CD4-positive, alpha-beta T cell treated with Interleukin-6 for 4 hours (primary cell): ENCODE results near the gene PAPOLA.

Source experiments
- DNase-seq: peaks from one replicate; pipeline ENCODE4 v3.0.0-alpha.2; 2020; ENCODE audit warnings: mixed read lengths

Gene PAPOLA

GRCh38 chr14:96568621-96569020 is 66.4 kb downstream of the PAPOLA start:
- DNase-seq: no peak

DNA sequence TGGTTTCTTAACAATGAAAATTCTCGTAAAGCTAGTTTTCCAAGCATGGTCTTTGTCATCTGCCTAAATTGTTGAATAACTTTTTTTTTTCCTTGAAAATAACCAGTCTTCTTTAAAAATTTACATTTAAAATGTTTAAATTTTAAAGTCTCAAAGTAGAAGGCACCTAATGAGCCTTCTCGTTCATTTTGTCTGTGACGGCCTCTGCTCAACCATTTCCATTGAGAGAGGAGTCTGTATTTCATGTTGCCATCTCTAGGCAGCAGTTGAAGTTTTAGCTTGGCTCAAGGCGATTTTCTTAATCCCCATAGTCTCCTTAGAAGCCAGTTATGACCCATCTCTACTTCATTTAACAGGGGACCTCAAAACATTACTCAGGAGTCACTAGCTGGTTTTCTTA is 69.1 kb downstream of the PAPOLA start:
- DNase-seq: no peak

GRCh38 chr14:96573473-96574100 is 71.4 kb downstream of the PAPOLA start:
- no peak for DNase-seq

GRCh38 chr14:96574171-96574632 is 72.0 kb downstream of the PAPOLA start:
- no peak for DNase-seq

- DNase-seq: no peak
Observed at GRCh38 chr14:96574633-96575632, 72.8 kb downstream of the PAPOLA start.

DNA sequence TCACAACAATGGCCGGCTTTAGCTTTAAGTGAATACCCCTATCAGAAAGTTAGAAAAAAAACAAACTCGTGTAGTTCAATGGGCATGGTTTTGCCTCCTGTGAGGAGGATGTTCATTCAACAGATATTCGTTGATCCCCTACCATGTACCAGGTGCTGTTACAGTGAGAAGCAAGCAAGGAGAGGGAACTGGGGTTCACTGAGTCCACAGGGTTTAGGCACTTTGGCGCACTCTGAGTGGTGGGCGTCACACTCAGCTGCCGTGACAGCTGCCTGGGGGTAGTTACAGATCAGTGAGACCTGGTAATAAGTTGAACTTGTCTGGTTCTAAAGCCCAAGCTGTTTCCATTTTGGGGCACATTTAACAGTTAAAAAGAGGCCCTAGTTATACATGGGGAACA is 74.2 kb downstream of the PAPOLA start:
- DNase-seq: no peak

- DNase-seq: no peak
Observed at GRCh38 chr14:96576937-96577336, 74.8 kb downstream of the PAPOLA start.

- DNase-seq: no peak
Observed at GRCh38 chr14:96578619-96579018, 76.4 kb downstream of the PAPOLA start.

DNA sequence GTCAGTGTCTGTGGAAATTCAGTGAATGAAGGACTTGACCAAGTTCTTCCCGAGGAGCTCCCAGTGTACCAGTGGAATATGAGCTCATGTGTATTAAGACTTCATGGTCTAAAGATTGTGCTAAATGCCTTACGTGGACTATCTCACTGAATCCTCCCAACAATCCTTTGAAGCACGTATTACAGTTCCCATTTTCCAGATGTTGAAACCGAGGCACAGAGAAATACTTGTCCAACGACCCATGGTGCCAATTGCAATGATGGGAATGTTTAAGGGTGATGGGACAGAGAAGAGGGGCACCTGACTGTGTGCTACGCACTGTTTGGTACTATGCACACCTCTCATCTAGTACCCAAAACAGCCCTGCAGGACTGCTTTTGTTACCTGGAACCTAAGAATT is 77.2 kb downstream of the PAPOLA start:
- no peak for DNase-seq

DNA sequence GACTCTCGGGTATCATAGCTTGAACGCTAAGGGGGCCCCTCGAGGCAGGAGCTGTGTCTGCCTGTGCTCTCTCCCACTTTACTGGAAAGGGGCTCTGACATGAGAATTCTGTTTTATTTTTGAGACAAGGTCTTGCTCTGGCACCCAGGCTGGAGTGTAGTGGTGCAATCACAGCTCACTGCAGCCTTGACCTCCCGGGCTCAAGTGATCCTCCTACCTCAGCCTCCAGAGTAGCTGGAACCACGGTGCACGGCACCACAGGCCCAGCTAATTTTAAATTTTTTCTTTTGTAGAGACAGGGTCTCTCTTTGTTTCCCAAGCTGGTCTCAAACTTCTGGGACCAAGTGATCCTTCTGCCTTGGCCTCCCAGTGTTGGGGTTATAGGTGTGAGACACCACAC is 77.7 kb downstream of the PAPOLA start:
- no peak for DNase-seq

- no peak for DNase-seq
Observed at GRCh38 chr14:96580566-96580965, 78.4 kb downstream of the PAPOLA start.

GRCh38 chr14:96581026-96581425 is 78.8 kb downstream of the PAPOLA start:
- no peak for DNase-seq

DNA sequence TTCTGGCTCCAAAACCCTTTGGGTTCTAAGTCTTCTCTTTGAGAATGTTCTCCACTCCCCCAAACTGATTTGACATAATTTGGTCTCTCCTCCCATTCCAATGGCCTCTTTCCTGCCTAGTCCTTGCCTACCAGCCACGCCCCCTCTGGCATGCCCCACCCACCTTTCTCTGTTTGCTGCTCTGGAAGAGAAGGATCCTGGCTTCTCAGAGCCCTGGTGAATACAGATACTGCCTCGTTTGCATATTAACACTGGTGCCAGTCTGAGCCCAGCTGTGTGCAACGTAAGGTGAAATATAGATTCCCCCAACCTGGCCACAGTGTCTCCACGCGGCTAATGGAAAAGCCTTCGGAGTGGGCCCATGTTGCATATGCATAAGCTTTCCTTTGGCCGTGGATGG is 79.7 kb downstream of the PAPOLA start:
- no peak for DNase-seq

- no peak for DNase-seq
Observed at GRCh38 chr14:96582411-96582961, 80.3 kb downstream of the PAPOLA start.

- no peak for DNase-seq
Observed at GRCh38 chr14:96582995-96583394, 80.8 kb downstream of the PAPOLA start.

GRCh38 chr14:96583569-96584041 is 81.4 kb downstream of the PAPOLA start:
- no peak for DNase-seq

- peak; percentile 25 for DNase-seq
Observed at GRCh38 chr14:96584199-96584906, 82.2 kb downstream of the PAPOLA start.

GRCh38 chr14:96584907-96585671 is 82.9 kb downstream of the PAPOLA start:
- no peak for DNase-seq

DNA sequence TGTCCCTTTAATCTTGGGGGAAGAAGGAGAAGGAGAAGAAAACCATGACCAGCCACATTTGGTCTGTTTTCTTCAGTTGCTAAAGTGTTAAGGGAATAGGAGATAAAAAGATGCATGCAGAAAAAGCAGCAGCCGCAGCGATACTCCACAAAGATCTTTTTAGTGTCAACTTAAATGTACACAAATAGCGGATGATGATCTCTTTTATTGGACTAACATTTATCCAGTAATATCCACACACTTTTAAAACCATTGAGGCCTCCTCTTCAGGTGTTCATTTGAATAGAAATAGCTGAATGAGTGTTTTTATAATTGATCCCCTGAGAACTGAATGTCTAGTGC is 83.5 kb downstream of the PAPOLA start:
- DNase-seq: no peak

GRCh38 chr14:96586056-96586455 is 83.9 kb downstream of the PAPOLA start:
- no peak for DNase-seq

DNA sequence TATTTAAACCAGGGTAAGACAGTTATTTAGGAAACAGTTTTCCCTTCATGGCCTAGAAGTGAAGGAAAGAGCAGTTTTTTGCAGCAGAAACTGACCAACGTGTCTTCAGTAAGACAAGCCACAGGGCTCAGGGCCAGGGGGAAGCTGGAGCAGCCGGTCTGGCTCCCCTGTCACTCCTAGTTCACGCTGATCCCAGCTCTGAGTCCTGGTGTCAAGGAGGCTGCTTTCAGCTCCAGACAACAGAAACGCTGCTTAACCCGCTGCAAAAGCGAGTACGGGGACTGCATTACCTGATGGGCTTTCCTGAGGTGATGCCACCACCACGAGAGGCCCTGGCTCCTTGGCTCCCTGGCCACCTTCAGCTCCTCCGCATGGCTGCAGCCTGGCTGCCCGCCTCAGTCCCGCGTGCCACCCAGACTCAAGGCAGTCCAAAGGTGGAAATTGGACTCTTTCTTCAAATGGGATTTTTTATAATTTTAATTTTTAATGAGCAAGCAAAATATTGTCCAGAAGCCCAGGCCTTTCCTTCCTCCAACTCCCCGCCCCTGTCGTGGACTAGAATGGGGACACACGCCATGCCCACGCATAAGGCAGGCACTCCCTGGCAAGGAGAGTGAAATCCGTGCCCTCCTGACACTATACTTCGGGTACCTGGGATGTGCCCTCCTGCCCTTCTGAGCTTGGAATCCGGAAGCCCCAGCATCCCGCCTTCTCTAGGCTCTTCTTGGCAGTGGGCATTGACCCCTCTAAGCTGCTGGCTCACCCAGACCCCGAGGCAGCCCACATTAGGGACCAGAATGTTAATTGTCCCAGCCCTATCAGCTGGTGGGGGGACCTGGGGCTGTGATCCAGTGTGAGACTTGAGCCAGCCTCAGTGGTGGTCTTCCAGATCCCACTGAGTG is 85.0 kb downstream of the PAPOLA start:
- no peak for DNase-seq
